ENCODE measurements around the gene RTL1.

Gene RTL1

GRCh38 chr14:100903672-100904185, at the start of gene RTL1:
Gene RTL1 (minus strand): TSS chr14:100903722. CDS start chr14:100884788, 18,934 bp downstream.
- no peak for DNase-seq (ENCODE audit: low spot score)

GRCh38 chr14:100950024-100950423, 46.5 kb upstream of the RTL1 start:
- no peak for DNase-seq (ENCODE audit: low spot score)

- no peak for DNase-seq (ENCODE audit: low spot score)
Measured at GRCh38 chr14:100944052-100944451, 40.5 kb upstream of the RTL1 start.

GRCh38 chr14:100930270-100930669, 26.7 kb upstream of the RTL1 start:
- no peak for DNase-seq (ENCODE audit: low spot score)

GRCh38 chr14:100915560-100915959, 12.0 kb upstream of the RTL1 start:
- DNase-seq (ENCODE audit: low spot score): no peak

- no peak for DNase-seq (ENCODE audit: low spot score)
Measured at GRCh38 chr14:100914597-100915021, 11.1 kb upstream of the RTL1 start.

- DNase-seq (ENCODE audit: low spot score): no peak
Measured at GRCh38 chr14:100911665-100912316, 8.3 kb upstream of the RTL1 start.

GRCh38 chr14:100910888-100911664, 7.6 kb upstream of the RTL1 start:
- DNase-seq (ENCODE audit: low spot score): no peak

- no peak for DNase-seq (ENCODE audit: low spot score)
Measured at GRCh38 chr14:100909439-100909838, 5.9 kb upstream of the RTL1 start.

- DNase-seq (ENCODE audit: low spot score): no peak
Measured at GRCh38 chr14:100907240-100907639, 3.7 kb upstream of the RTL1 start.

GRCh38 chr14:100906420-100906819, 2.9 kb upstream of the RTL1 start:
- no peak for DNase-seq (ENCODE audit: low spot score)

GRCh38 chr14:100905166-100905565, 1.6 kb upstream of the RTL1 start:
- DNase-seq (ENCODE audit: low spot score): no peak

GRCh38 chr14:100904307-100905087, 975 bp upstream of the RTL1 start:
- DNase-seq (ENCODE audit: low spot score): no peak

GRCh38 chr14:100903134-100903468, 421 bp downstream of the RTL1 start:
- no peak for DNase-seq (ENCODE audit: low spot score)

- DNase-seq (ENCODE audit: low spot score): no peak
Measured at GRCh38 chr14:100902295-100903133, 1.0 kb downstream of the RTL1 start.

GRCh38 chr14:100901391-100902183, 1.9 kb downstream of the RTL1 start:
- DNase-seq (ENCODE audit: low spot score): no peak

- peak; percentile 3 for DNase-seq (ENCODE audit: low spot score)
Measured at GRCh38 chr14:100900837-100901390, 2.6 kb downstream of the RTL1 start.

- no peak for DNase-seq (ENCODE audit: low spot score)
Measured at GRCh38 chr14:100899884-100900771, 3.4 kb downstream of the RTL1 start.

Data from globus pallidus (tissue), 1 donor.